Hepatic stellate cell (primary cell): ENCODE data around the gene RAVER1.

Source experiments
- DNase-seq: peaks from one replicate; pipeline ENCODE4 v3.0.0; 2011; ENCODE audit warnings: low spot score

RAVER1 gene

GRCh38 chr19:10270616-10271394 lies 62.5 kb downstream of the RAVER1 start, which contains the start of gene ICAM1:
TSS of gene ICAM1 (plus strand) at chr19:10271120. CDS start at chr19:10271160, 40 bp downstream.
- peak; percentile 55 for DNase-seq

GRCh38 chr19:10270180-10270615 lies 63.1 kb downstream of the RAVER1 start:
- DNase-seq = peak; percentile 36

- DNase-seq = peak; percentile 83
These were observed 63.8 kb downstream of the RAVER1 start for GRCh38 chr19:10269333-10270179.

GRCh38 chr19:10268071-10268470 lies 65.3 kb downstream of the RAVER1 start:
- no peak for DNase-seq

- no peak for DNase-seq
These were observed 66.6 kb downstream of the RAVER1 start for GRCh38 chr19:10266706-10267105.
